Measurements from ENCODE around the gene LPO.

The LPO gene

GRCh38 chr17:58238147-58238634 lies at the start of gene LPO:
Gene LPO, plus strand, starts transcription at chr17:58238584. Its CDS starts 4,396 bp downstream, at chr17:58242980.
- DNase-seq (ENCODE audit: low spot score), result no peak

- peak; percentile 76 for DNase-seq (ENCODE audit: low spot score)
Measured at GRCh38 chr17:58189436-58190146, 48.8 kb upstream of the LPO start.

- DNase-seq (ENCODE audit: low spot score), result no peak
Measured at GRCh38 chr17:58191241-58191896, 47.0 kb upstream of the LPO start.

GRCh38 chr17:58192612-58193011 lies 45.8 kb upstream of the LPO start, which contains the start of gene EPX:
Gene EPX, plus strand, starts transcription at chr17:58192726. Its CDS starts 121 bp downstream, at chr17:58192847.
- DNase-seq (ENCODE audit: low spot score), result no peak

GRCh38 chr17:58193641-58194255 lies 44.6 kb upstream of the LPO start:
- DNase-seq (ENCODE audit: low spot score), result no peak

GRCh38 chr17:58195518-58196123 lies 42.8 kb upstream of the LPO start:
- DNase-seq (ENCODE audit: low spot score), result no peak

- no peak for DNase-seq (ENCODE audit: low spot score)
Measured at GRCh38 chr17:58196610-58197009, 41.8 kb upstream of the LPO start.

GRCh38 chr17:58200024-58200633 lies 38.3 kb upstream of the LPO start:
- peak; percentile 61 for DNase-seq (ENCODE audit: low spot score)

- no peak for DNase-seq (ENCODE audit: low spot score)
Measured at GRCh38 chr17:58202859-58203258, 35.5 kb upstream of the LPO start.

GRCh38 chr17:58204796-58205195 lies 33.6 kb upstream of the LPO start:
- DNase-seq (ENCODE audit: low spot score), result no peak

- no peak for DNase-seq (ENCODE audit: low spot score)
Measured at GRCh38 chr17:58205936-58206335, 32.4 kb upstream of the LPO start.

GRCh38 chr17:58207451-58207850 lies 30.9 kb upstream of the LPO start:
- no peak for DNase-seq (ENCODE audit: low spot score)

- no peak for DNase-seq (ENCODE audit: low spot score)
Measured at GRCh38 chr17:58208344-58208743, 30.0 kb upstream of the LPO start.

- DNase-seq (ENCODE audit: low spot score), result no peak
Measured at GRCh38 chr17:58210922-58211321, 27.5 kb upstream of the LPO start.

- no peak for DNase-seq (ENCODE audit: low spot score)
Measured at GRCh38 chr17:58215685-58216084, 22.7 kb upstream of the LPO start.

GRCh38 chr17:58217766-58218165 lies 20.6 kb upstream of the LPO start:
- no peak for DNase-seq (ENCODE audit: low spot score)

- peak; percentile 97 for DNase-seq (ENCODE audit: low spot score)
Measured at GRCh38 chr17:58219007-58219788, 19.2 kb upstream of the LPO start, which contains the start of gene MKS1. Gene MKS1, minus strand, starts transcription at chr17:58219255. Its CDS starts 25 bp downstream, at chr17:58219230.

GRCh38 chr17:58219789-58220183 lies 18.6 kb upstream of the LPO start:
- DNase-seq (ENCODE audit: low spot score), result peak; percentile 48

- DNase-seq (ENCODE audit: low spot score), result peak; percentile 68
Measured at GRCh38 chr17:58224315-58224714, 14.1 kb upstream of the LPO start.

GRCh38 chr17:58227733-58228132 lies 10.7 kb upstream of the LPO start:
- DNase-seq (ENCODE audit: low spot score), result no peak

- no peak for DNase-seq (ENCODE audit: low spot score)
Measured at GRCh38 chr17:58228679-58229078, 9.7 kb upstream of the LPO start.
